GM18867 (cell line): ENCODE measurements around the gene ARMC9.

ENCODE experiments used
- ATAC-seq: cut with Tn5 transposase; IDR thresholded peaks from one replicate; pipeline ENCODE4 v1.9.1; 2021; ENCODE audit warnings: mild to moderate bottlenecking, moderate library complexity; ENCODE audit not compliant: unreplicated experiment

Gene ARMC9

GRCh38 chr2:231200805-231201474 lies 2.5 kb downstream of the ARMC9 start:
- ATAC-seq: no peak

GRCh38 chr2:231201475-231201814 lies 3.0 kb downstream of the ARMC9 start:
- ATAC-seq: no peak

GRCh38 chr2:231203087-231203486 lies 4.7 kb downstream of the ARMC9 start:
- no peak for ATAC-seq

- no peak for ATAC-seq
Observed at GRCh38 chr2:231204146-231204545, 5.7 kb downstream of the ARMC9 start.

GRCh38 chr2:231204581-231204980 lies 6.2 kb downstream of the ARMC9 start:
- ATAC-seq: no peak

- ATAC-seq: peak; percentile 36
Observed at GRCh38 chr2:231207734-231208133, 9.3 kb downstream of the ARMC9 start.

- ATAC-seq: no peak
Observed at GRCh38 chr2:231210782-231211181, 12.4 kb downstream of the ARMC9 start.

- no peak for ATAC-seq
Observed at GRCh38 chr2:231211486-231211885, 13.1 kb downstream of the ARMC9 start.

GRCh38 chr2:231212329-231212845 lies 14.0 kb downstream of the ARMC9 start:
- no peak for ATAC-seq

- ATAC-seq: no peak
Observed at GRCh38 chr2:231213931-231214642, 15.7 kb downstream of the ARMC9 start.

GRCh38 chr2:231218366-231218765 lies 19.9 kb downstream of the ARMC9 start:
- no peak for ATAC-seq

- ATAC-seq: no peak
Observed at GRCh38 chr2:231219289-231219688, 20.9 kb downstream of the ARMC9 start.

- ATAC-seq: no peak
Observed at GRCh38 chr2:231221761-231222160, 23.3 kb downstream of the ARMC9 start.

- ATAC-seq: peak; percentile 76
Observed at GRCh38 chr2:231222318-231223000, 24.0 kb downstream of the ARMC9 start.

GRCh38 chr2:231223001-231223375 lies 24.6 kb downstream of the ARMC9 start:
- ATAC-seq: no peak

- no peak for ATAC-seq
Observed at GRCh38 chr2:231223458-231223976, 25.1 kb downstream of the ARMC9 start.

- peak; percentile 72 for ATAC-seq
Observed at GRCh38 chr2:231227310-231228162, 29.1 kb downstream of the ARMC9 start.

GRCh38 chr2:231228223-231228622 lies 29.8 kb downstream of the ARMC9 start:
- ATAC-seq: peak; percentile 65

- ATAC-seq: no peak
Observed at GRCh38 chr2:231228974-231229529, 30.6 kb downstream of the ARMC9 start.

- ATAC-seq: no peak
Observed at GRCh38 chr2:231235217-231235616, 36.8 kb downstream of the ARMC9 start.
